ENCODE data around the gene MATN3. TPM values are rescaled to one million over a fixed set of nuclear protein-coding genes. Genes with fewer than 3 reads are reported as not detected.
A peak's percentile ranks its signal among the peaks of the same experiment; 100 is the strongest.

Gene MATN3
- total and polyA plus RNA-seq, 2 of the 13 experiments (the other 11 are each of a cell fraction or from before 2014, with no cell fraction given), result 36.1 to 208 TPM

- TF ChIP-seq NFIC (IDR thresholded peaks at IDR 0.05; ENCODE audit: low read length) (peak; percentile 52; the same call in 1 of the 2 replicates), FLYWCH1 (CRISPR knock-in tag; IDR thresholded peaks at IDR 0.05) (no peak), ARID4A (CRISPR knock-in tag; IDR thresholded peaks at IDR 0.05; ENCODE audit: borderline replicate concordance) (no peak; the same call in 1 of the 2 replicates), SP5 (CRISPR knock-in tag; IDR thresholded peaks at IDR 0.05; ENCODE audit: borderline replicate concordance, low read depth) (no peak), NFKBIZ (CRISPR knock-in tag; IDR thresholded peaks at IDR 0.05) (peak; percentile 80; the same call in 1 of the 2 replicates), CBX1 (IDR thresholded peaks at IDR 0.05; ENCODE audit: low read depth) (no peak), ZNF570 (CRISPR knock-in tag; IDR thresholded peaks at IDR 0.05; ENCODE audit: borderline replicate concordance) (no peak), SALL2 (CRISPR knock-in tag; IDR thresholded peaks at IDR 0.05) (0 out of 2 replicates have a peak, but pooled peaks have one; percentile 24), TRAFD1 (CRISPR knock-in tag; IDR thresholded peaks at IDR 0.05; ENCODE audit: borderline replicate concordance) (no peak), ZNF12 (CRISPR knock-in tag; IDR thresholded peaks at IDR 0.05) (peak; percentile 25; the same call in 1 of the 2 replicates), ETV5 (CRISPR knock-in tag; IDR thresholded peaks at IDR 0.05; ENCODE audit: borderline replicate concordance) (peak; percentile 23; the same call in 1 of the 2 replicates), ZNF709 (CRISPR knock-in tag; IDR thresholded peaks at IDR 0.05) (no peak), HNF1B (CRISPR knock-in tag; IDR thresholded peaks at IDR 0.05) (0 out of 2 replicates have a peak, but pooled peaks have one; percentile 17), ZNF781 (CRISPR knock-in tag; IDR thresholded peaks at IDR 0.05; ENCODE audit: borderline replicate concordance, not compliant biosample characterization) (peak; percentile 26)
- TF ChIP-seq, protein P1, sequence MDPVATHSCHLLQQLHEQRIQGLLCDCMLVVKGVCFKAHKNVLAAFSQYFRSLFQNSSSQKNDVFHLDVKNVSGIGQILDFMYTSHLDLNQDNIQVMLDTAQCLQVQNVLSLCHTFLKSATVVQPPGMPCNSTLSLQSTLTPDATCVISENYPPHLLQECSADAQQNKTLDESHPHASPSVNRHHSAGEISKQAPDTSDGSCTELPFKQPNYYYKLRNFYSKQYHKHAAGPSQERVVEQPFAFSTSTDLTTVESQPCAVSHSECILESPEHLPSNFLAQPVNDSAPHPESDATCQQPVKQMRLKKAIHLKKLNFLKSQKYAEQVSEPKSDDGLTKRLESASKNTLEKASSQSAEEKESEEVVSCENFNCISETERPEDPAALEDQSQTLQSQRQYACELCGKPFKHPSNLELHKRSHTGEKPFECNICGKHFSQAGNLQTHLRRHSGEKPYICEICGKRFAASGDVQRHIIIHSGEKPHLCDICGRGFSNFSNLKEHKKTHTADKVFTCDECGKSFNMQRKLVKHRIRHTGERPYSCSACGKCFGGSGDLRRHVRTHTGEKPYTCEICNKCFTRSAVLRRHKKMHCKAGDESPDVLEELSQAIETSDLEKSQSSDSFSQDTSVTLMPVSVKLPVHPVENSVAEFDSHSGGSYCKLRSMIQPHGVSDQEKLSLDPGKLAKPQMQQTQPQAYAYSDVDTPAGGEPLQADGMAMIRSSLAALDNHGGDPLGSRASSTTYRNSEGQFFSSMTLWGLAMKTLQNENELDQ (CRISPR knock-in tag; IDR thresholded peaks at IDR 0.05; ENCODE audit: borderline replicate concordance), result no peak
- TF ChIP-seq, protein P2, sequence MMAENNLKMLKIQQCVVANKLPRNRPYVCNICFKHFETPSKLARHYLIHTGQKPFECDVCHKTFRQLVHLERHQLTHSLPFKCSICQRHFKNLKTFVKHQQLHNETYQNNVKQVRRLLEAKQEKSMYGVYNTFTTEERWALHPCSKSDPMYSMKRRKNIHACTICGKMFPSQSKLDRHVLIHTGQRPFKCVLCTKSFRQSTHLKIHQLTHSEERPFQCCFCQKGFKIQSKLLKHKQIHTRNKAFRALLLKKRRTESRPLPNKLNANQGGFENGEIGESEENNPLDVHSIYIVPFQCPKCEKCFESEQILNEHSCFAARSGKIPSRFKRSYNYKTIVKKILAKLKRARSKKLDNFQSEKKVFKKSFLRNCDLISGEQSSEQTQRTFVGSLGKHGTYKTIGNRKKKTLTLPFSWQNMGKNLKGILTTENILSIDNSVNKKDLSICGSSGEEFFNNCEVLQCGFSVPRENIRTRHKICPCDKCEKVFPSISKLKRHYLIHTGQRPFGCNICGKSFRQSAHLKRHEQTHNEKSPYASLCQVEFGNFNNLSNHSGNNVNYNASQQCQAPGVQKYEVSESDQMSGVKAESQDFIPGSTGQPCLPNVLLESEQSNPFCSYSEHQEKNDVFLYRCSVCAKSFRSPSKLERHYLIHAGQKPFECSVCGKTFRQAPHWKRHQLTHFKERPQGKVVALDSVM (CRISPR knock-in tag; IDR thresholded peaks at IDR 0.05), result peak; percentile 58; the same call in 1 of the 2 replicates
These were observed 7.3 kb downstream of the MATN3 start (continued) for GRCh38 chr2:20005067-20005627.

Measured in HepG2 (cell line).